ENCODE results near the gene CYP26B1. TPM values are rescaled to one million over a fixed set of nuclear protein-coding genes. Genes with fewer than 3 reads are reported as not detected.

Gene CYP26B1
- total and polyA plus RNA-seq, 11 donors: 0.76 to 5.9 (median 2.1) TPM

DNA sequence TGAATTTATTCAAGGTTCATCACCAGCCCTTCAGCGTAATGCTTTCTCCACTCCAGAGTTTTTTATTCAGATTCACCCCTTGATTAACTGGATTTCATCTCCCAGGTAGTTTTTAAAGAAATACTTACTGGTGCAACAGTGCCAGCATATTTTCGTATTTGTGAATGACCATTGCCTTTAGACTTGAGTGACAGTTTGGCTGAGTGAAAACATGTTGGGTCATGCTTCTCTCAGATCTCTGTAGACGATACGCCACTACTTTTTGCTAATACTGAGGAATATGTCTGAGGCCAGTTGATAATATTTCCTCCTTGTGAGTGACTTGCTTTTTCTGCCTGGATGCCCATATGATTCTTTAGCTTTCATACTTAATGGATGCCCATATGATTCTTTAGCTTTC is 51.5 kb downstream of the CYP26B1 start:
- Histone ChIP-seq H3K27ac (no peak overlapping the region), H3K27me3 (peaks cover 0 to 14% (median 0%) of the 10 kb centered on the region in 9 donors), H3K4me3 (no peak overlapping the region), H3K9me3 (no peaks in the 10 kb centered on the region), H3K36me3 (no peaks in the 10 kb centered on the region), H3K4me1 (no peaks in the 10 kb centered on the region)
- ATAC-seq (no peak), DNase-seq (no peak)
- TF ChIP-seq POLR2A (IDR thresholded peaks at IDR 0.05): no peak
- TF ChIP-seq, protein P1, sequence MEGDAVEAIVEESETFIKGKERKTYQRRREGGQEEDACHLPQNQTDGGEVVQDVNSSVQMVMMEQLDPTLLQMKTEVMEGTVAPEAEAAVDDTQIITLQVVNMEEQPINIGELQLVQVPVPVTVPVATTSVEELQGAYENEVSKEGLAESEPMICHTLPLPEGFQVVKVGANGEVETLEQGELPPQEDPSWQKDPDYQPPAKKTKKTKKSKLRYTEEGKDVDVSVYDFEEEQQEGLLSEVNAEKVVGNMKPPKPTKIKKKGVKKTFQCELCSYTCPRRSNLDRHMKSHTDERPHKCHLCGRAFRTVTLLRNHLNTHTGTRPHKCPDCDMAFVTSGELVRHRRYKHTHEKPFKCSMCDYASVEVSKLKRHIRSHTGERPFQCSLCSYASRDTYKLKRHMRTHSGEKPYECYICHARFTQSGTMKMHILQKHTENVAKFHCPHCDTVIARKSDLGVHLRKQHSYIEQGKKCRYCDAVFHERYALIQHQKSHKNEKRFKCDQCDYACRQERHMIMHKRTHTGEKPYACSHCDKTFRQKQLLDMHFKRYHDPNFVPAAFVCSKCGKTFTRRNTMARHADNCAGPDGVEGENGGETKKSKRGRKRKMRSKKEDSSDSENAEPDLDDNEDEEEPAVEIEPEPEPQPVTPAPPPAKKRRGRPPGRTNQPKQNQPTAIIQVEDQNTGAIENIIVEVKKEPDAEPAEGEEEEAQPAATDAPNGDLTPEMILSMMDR (IDR thresholded peaks at IDR 0.05): no peak
- intact Hi-C loops (cut with DNase I): no loop called here
- WGBS, 4 donors: 81 to 87% (median 85%) methylated on average over 4 of the region's 4 CpGs

DNA sequence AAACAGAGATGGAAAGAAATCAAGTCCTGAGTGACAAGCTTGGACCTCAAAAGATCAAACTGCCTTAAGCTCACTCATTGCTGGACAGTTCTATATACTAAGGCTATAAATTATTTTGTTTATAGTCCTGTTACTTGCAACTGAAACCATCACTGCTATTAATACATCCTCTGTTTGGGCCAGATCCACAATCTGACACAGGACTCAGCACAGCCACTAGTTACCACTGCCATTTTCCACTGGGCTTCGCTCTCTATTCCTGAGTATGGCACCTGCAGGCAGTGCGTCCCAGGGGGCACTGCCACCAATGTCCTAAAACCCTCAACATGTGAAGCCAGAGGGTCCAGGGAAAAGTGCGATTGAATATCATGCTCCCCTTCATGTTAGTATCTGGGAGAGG is 52.3 kb downstream of the CYP26B1 start:
- H3K36me3 ChIP-seq: no peaks in the 10 kb centered on the region
- intact Hi-C loops (cut with DNase I): no loop called here
- H3K27me3 ChIP-seq: peaks cover 0 to 19% (median 0%) of the 10 kb centered on the region in 9 donors
- H3K27ac ChIP-seq: no peak overlapping the region
- no peak for TF ChIP-seq POLR2A (IDR thresholded peaks at IDR 0.05)
- no peaks in the 10 kb centered on the region for H3K4me1 ChIP-seq
- DNase-seq (no peak), ATAC-seq (no peak)
- H3K4me3 ChIP-seq: no peak overlapping the region
- H3K9me3 ChIP-seq: no peaks in the 10 kb centered on the region
- 88 to 93% (median 89%) methylated on average over 3 of the region's 3 CpGs for WGBS, 4 donors

DNA sequence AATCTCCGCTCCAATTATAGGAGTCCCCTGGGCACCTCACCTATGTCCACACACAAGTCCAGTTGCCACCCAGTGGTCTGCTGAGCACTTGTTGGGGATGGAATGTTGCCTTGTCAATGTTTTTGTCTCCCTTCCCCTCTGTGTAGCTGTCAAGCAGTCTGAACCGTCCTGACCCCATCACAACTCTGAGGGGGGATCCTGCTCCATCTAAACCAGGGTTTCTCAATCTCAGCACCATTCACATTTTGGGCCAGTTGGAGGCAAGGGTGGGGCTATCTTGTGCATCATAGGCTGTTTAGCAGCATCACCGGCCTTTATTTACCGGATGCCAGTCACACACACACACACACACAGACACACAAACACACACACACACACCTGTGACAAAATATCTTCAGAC is 53.0 kb downstream of the CYP26B1 start:
- ATAC-seq (no peak), DNase-seq (no peak)
- 75 to 92% (median 85%) methylated on average over 4 of the region's 4 CpGs for WGBS, 4 donors
- Histone ChIP-seq H3K36me3 (no peaks in the 10 kb centered on the region), H3K9me3 (no peaks in the 10 kb centered on the region), H3K4me3 (no peak overlapping the region), H3K27me3 (peaks cover 0 to 15% (median 0%) of the 10 kb centered on the region in 9 donors), H3K4me1 (no peaks in the 10 kb centered on the region), H3K27ac (no peak overlapping the region)
- TF ChIP-seq, protein P1 (IDR thresholded peaks at IDR 0.05): no peak
- TF ChIP-seq POLR2A (IDR thresholded peaks at IDR 0.05): no peak
- intact Hi-C loops (cut with DNase I): no loop called here

DNA sequence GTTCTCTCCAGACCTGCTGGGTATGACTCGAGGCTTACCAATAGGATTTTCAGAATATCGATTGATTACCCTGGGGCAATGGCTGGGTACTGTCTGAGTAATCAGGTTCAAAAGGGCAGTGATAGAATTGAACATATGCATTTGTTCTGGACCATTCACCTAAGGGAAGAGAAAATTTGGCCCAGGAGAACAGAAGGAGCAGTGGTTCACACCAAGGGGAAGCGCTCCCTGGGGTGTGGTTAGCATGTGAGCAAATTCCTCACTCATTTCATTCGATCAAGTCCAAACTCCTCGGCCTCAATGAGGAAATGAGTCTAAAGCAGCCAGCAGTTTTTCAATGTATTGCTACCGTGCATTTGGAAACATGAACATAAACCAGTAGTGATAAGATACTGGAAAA is 55.6 kb downstream of the CYP26B1 start:
- Histone ChIP-seq H3K36me3 (no peaks in the 10 kb centered on the region), H3K27ac (no peak overlapping the region), H3K27me3 (peaks cover 0 to 5% (median 0%) of the 10 kb centered on the region in 9 donors), H3K4me1 (no peaks in the 10 kb centered on the region), H3K9me3 (no peaks in the 10 kb centered on the region), H3K4me3 (no peak overlapping the region)
- DNase-seq (no peak), ATAC-seq (no peak)
- intact Hi-C loops (cut with DNase I): no loop called here
- no peak for TF ChIP-seq POLR2A (IDR thresholded peaks at IDR 0.05)
- TF ChIP-seq, protein P1 (IDR thresholded peaks at IDR 0.05): no peak
- 69 to 74% (median 69%) methylated on average over 6 of the region's 6 CpGs for WGBS, 4 donors

DNA sequence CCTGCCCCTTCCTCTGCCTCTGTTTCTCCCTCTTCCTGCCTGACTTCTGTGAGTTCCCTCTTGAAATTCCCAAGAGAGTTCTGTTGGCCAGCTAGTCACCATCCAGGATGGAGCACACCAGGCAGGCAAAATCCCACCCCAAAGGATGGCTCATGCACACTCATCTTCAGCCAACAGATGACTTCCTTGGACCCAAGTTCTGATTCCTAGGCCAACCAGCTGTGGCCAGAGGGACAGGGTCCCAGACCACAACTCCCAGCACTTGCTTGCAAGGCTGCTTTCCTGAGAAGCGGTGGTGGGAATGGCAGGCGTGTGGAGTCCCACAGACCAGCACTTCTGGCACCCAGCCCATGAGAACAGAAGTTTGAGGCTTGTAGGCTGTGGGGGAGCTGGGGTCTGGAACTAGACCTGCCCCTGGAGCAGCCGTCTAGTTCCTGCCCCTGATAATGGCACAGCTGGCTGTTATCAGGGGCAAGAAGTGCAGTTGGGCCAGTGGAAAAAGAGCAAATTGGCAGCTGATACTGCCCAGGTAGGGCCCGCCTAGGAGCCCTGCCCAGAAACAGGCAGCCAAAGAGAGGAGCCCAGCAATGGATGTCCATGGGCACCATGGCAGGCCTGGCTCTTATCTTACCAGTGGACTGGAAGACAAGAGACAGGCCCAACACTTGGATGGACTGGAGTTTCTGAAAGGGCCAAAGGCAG is 56.7 kb downstream of the CYP26B1 start:
- Histone ChIP-seq H3K27me3 (peaks cover 0 to 5% (median 0%) of the 10 kb centered on the region in 9 donors), H3K4me1 (no peaks in the 10 kb centered on the region), H3K36me3 (no peaks in the 10 kb centered on the region), H3K4me3 (no peak overlapping the region), H3K27ac (no peak overlapping the region), H3K9me3 (no peaks in the 10 kb centered on the region)
- DNase-seq (no peak), ATAC-seq (no peak)
- 77 to 94% (median 78%) methylated on average over 3 to 4 of the region's 4 CpGs for WGBS, 4 donors
- TF ChIP-seq POLR2A (IDR thresholded peaks at IDR 0.05): no peak
- TF ChIP-seq, protein P1 (IDR thresholded peaks at IDR 0.05): no peak
- intact Hi-C loops (cut with DNase I): no loop called here

All from heart left ventricle (tissue), 16 donors.